ENCODE data around the gene SGPP2. TPM values are rescaled to one million over a fixed set of nuclear protein-coding genes. Genes with fewer than 3 reads are reported as not detected.
A peak's percentile ranks its signal among the peaks of the same experiment; 100 is the strongest.

The SGPP2 gene
- total and polyA plus RNA-seq, 12 donors, result 0.17 to 33.7 (median 12.4) TPM

DNA sequence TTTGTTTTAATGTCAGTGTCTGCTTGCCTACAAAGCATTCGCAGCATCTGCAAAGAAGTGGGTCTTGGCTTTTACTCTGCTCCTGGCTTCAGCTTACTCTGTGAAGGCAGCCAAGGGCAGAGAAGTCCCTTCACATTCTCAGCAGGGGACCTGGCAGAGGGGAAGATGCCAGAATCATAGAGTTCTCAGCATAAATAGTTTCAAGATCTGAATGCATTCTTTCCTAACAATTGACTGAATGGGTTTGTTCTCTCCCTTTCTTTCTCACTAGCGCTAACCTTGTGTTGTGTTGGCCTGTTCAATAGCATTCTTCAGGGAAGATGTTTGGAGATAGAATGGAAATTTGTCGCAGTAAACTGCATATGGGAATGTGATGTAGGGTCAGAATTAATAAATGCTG lies 124.6 kb downstream of the SGPP2 start:
- DNase-seq, result no peak
- no peaks in the 10 kb centered on the region for H3K9me3 ChIP-seq (replicated peaks in 1 of 3)
- no peak overlapping the region for H3K4me3 ChIP-seq
- intact Hi-C loops (cut with DNase I), result no loop called here
- TF ChIP-seq, protein P1, sequence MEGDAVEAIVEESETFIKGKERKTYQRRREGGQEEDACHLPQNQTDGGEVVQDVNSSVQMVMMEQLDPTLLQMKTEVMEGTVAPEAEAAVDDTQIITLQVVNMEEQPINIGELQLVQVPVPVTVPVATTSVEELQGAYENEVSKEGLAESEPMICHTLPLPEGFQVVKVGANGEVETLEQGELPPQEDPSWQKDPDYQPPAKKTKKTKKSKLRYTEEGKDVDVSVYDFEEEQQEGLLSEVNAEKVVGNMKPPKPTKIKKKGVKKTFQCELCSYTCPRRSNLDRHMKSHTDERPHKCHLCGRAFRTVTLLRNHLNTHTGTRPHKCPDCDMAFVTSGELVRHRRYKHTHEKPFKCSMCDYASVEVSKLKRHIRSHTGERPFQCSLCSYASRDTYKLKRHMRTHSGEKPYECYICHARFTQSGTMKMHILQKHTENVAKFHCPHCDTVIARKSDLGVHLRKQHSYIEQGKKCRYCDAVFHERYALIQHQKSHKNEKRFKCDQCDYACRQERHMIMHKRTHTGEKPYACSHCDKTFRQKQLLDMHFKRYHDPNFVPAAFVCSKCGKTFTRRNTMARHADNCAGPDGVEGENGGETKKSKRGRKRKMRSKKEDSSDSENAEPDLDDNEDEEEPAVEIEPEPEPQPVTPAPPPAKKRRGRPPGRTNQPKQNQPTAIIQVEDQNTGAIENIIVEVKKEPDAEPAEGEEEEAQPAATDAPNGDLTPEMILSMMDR (IDR thresholded peaks at IDR 0.05), result no peak
- TF ChIP-seq POLR2A (IDR thresholded peaks at IDR 0.05), result no peak
- no peaks in the 10 kb centered on the region for H3K27me3 ChIP-seq
- no peaks in the 10 kb centered on the region for H3K36me3 ChIP-seq (replicated peaks in 1 of 2)
- WGBS, 4 donors, result 71 to 79% (median 74%) methylated on average over 3 of the region's 3 CpGs
- H3K27ac ChIP-seq, result no peak overlapping the region
- H3K4me1 ChIP-seq (replicated peaks in 1 of 2), result no peaks in the 10 kb centered on the region

DNA sequence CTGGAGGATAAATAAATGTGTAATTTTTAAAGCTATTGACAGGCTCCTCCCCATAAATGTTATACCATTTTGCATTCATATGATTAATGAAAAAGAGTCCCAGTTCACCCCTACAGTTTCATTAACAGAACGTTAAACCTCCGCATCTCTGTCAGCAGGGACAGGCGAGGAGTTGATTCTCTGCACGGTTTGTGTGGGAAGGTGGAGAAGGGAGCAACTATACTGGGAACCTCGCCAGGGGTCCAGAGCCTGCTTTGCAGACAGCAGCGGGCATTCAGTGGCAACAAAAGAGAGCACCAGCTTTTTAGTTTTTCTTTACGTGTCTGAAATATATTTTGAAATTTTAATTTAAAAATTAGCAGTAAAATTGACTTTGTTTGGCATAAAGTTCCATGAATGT lies 130.2 kb downstream of the SGPP2 start:
- Histone ChIP-seq H3K4me3 (no peak overlapping the region), H3K9me3 (replicated peaks in 1 of 3) (no peaks in the 10 kb centered on the region), H3K27ac (no peak overlapping the region), H3K4me1 (replicated peaks in 1 of 2) (no peaks in the 10 kb centered on the region), H3K36me3 (replicated peaks in 1 of 2) (no peaks in the 10 kb centered on the region), H3K27me3 (no peaks in the 10 kb centered on the region)
- no peak for DNase-seq
- 46 to 56% (median 51%) methylated on average over 7 of the region's 7 CpGs for WGBS, 4 donors
- intact Hi-C loops (cut with DNase I), result no loop called here
- TF ChIP-seq, protein P1 (IDR thresholded peaks at IDR 0.05), result no peak
- no peak for TF ChIP-seq POLR2A (IDR thresholded peaks at IDR 0.05)

DNA sequence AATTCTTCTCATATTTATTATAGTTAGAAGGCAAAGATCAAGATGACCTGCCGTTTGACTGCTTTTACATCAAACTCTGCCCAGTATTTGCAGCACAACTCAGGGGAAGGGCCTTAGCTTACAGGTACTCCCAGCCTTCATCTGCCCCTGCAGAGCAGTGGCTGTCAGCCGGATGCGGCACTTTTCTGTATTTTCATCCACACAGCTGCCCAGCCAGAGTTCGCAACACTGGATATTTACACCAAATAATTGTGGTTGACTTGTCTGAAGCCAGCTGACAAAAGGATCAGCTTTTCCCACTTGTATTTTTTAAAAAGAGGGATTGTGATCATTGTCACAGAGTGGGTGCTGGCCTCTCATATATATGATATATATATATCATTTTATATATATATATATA lies 136.8 kb downstream of the SGPP2 start:
- DNase-seq, result no peak
- Histone ChIP-seq H3K36me3 (replicated peaks in 1 of 2) (no peaks in the 10 kb centered on the region), H3K27me3 (no peaks in the 10 kb centered on the region), H3K4me1 (replicated peaks in 1 of 2) (no peaks in the 10 kb centered on the region), H3K4me3 (no peak overlapping the region), H3K27ac (no peak overlapping the region), H3K9me3 (replicated peaks in 1 of 3) (no peaks in the 10 kb centered on the region)
- 85 to 93% (median 92%) methylated on average over 4 of the region's 4 CpGs for WGBS, 4 donors
- intact Hi-C loops (cut with DNase I), result loop anchor here (5.0 kb wide), 1 partner anchor 244 kb away; no protein-coding TSS in a partner anchor
- no peak for TF ChIP-seq POLR2A (IDR thresholded peaks at IDR 0.05)
- TF ChIP-seq, protein P1 (IDR thresholded peaks at IDR 0.05), result no peak

DNA sequence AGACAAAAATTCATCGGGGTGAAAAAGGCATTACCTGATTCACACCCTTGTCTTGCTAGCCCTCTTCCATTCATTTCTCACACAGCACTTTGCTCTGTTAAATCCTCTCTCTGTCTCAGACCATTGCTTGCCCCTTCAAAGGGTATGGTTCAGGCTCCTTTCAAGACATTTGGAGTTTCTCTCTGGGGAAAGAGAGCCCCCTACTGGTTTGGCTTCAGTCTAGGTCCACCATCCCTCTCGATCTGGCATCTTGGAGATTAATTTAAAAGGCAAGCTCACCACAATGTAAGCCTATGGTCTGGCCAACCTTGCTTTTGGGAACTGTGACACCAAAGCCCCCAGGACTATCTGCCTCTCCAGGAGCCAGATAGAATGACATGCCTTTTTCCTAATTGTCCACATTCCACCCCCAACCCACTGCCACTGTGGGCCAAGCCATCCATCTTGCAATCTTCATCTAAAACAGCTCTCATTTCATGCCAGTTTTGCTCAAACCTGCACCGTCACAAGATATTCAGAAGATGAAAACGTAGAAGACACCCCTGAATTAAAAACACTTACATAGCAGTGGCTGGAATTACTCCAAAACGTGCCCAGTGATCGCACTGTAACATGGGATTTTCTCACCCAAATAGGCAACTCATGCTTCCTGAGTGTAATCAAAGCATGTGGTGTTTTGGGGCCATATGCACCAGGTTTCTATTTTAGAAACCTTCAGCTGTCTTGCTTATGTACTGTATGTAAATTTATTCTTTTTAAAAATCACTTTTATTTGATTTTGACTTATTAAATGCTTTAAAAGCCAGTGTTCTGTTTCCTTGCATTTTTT lies 137.7 kb downstream of the SGPP2 start:
- TF ChIP-seq POLR2A (IDR thresholded peaks at IDR 0.05), result no peak
- TF ChIP-seq, protein P1 (IDR thresholded peaks at IDR 0.05), result peak; percentile 53 to 78 (median 75)
- peak; percentile 39 to 73 (median 61) for DNase-seq
- H3K27ac ChIP-seq, result no peak overlapping the region
- intact Hi-C loops (cut with DNase I), result loop anchor here (5.0 kb wide), 1 partner anchor 245 kb away; no protein-coding TSS in a partner anchor
- no peaks in the 10 kb centered on the region for H3K36me3 ChIP-seq (replicated peaks in 1 of 2)
- no peak overlapping the region for H3K4me3 ChIP-seq
- no peaks in the 10 kb centered on the region for H3K4me1 ChIP-seq (replicated peaks in 1 of 2)
- H3K27me3 ChIP-seq, result no peaks in the 10 kb centered on the region
- 44 to 52% (median 51%) methylated on average over 6 of the region's 6 CpGs for WGBS, 4 donors
- no peaks in the 10 kb centered on the region for H3K9me3 ChIP-seq (replicated peaks in 1 of 3)

Data from adrenal gland (tissue), 12 donors.